Activated CD4-positive, alpha-beta T cell treated with anti-CD3 and anti-CD28 coated beads, Interleukin-2, amount 50 U/mL, for 16 hours (primary cell): ENCODE measurements around the gene ZNF516.

ENCODE experiments used
- DNase-seq: peaks from one replicate; pipeline ENCODE4 v3.0.0-alpha.2; 2020

Gene ZNF516

GRCh38 chr18:76455003-76455676 is 39.9 kb downstream of the ZNF516 start:
- DNase-seq = no peak

- DNase-seq = no peak
Measured at GRCh38 chr18:76454418-76454817, 40.6 kb downstream of the ZNF516 start.

DNA sequence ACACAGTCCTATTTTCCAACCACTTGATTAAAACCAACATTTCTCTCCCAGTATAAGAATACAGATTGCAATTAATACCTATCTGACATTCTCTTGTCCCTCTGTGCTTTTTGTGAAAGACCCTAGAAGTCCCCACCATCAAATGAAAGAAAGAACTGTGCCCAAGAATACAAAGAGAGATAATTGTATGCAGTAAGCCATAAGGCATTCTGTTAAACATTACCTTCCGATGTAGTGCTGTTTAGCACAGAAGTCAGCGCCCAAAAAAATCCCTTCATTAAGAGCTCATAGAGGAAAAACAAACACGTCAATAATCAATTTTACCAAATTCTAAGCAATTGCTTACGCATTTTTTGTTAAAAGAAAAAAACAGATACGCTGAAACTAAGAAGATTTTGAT is 41.1 kb downstream of the ZNF516 start:
- no peak for DNase-seq

- DNase-seq = no peak
Measured at GRCh38 chr18:76453057-76453561, 41.9 kb downstream of the ZNF516 start.

GRCh38 chr18:76452357-76452756 is 42.7 kb downstream of the ZNF516 start:
- no peak for DNase-seq

DNA sequence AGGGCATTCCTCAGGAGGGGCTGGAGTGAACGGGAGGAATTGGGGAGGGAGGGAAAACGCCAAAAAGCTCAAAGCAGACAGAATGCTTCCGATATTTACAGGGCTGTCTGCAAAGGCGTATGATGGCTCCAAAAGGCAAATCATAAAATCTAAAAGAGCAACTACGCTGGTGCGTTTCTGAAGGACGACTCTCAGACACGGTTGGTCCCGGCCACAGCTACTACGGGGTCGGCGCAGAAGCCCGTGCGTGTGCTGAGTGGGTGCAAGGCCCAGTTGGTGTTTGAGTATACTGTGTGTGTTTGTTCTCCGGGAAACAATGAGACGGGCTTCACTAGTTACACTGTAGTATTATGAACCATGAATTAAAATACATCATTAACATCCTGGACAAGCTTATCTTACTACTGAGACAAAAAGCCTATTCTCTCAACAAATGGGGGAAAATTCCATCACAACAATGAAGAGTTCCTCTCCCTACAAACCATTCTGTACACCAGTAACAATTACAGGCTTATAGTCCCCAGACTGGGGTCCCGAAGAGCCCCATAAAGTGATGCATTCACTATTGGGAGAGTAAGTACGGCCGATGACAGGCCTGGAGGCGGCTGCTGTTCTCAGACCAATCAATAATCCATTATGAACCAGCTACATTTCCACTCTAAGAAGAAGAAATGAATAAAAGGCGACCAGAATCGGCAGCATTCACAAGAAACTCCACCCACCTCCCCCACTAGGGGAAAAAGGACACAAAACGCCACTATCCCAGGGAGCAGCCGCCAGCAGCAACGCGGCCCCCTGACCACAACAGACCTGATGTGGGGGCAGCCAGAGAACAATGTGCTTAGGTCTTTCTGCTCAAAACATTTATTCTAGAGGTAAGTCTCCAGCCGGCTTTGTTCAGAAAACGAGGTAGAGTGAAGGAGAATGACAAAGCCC is 43.4 kb downstream of the ZNF516 start:
- DNase-seq = no peak

DNA sequence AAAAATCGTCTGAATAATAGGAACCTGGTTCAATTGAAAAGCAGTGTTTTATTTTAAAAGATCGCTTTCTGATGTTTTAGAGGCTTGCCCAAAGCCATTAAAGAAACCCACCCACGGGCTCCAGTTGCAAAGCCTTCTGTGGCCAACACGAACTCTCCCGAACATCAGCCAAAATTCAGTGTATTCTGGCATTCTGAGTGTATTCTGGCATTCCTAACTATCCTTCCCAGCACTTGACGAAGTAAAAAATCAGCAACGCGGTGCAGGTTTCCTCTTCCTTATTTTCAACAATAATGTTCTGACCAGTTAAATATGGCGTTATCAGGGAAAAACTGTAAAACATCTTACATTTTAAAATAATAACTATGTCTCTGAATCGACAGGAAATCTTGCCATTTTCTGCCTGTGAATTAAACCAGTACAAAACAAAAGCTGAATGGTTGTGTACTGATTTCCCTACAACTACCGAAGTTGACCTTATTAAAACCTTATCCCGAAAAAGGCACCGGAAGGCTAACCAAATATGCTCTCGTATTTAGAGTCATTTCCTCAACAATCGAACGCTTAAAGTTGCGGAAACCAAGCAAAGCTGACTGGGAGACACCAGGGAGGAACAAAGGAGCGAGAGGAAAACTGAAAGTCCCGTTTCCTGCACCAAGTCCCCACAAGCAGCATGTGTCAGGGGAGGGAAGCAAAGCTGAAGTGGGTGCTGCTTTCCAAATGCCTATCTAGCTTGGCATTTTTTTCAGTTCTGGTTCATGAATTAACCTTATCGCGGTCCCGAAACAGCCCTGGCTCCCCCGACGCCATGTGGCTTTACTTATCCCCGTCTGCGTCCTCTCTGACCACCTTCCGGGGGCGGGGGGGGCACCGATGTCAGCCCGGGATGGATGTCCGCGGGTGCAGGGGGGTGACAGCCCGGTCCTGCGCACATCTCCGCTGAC is 44.3 kb downstream of the ZNF516 start:
- DNase-seq = peak; percentile 8

DNA sequence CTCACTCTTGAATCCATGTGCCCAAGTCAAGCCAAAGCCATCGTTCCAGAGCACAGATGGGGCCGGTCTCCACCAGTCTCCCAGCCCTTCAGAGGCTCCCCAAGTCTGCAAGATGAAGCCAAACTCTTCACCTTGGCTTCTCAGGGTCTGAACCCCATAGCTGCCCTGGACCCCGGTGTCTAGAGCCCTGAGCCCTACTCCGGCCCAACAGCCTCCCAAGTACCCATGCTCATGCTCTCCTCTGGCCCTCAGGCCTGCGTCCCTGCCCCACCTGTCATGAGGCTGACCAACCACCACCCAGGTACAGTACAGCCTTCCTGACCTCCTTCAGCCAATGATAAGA is 46.0 kb downstream of the ZNF516 start:
- no peak for DNase-seq

DNA sequence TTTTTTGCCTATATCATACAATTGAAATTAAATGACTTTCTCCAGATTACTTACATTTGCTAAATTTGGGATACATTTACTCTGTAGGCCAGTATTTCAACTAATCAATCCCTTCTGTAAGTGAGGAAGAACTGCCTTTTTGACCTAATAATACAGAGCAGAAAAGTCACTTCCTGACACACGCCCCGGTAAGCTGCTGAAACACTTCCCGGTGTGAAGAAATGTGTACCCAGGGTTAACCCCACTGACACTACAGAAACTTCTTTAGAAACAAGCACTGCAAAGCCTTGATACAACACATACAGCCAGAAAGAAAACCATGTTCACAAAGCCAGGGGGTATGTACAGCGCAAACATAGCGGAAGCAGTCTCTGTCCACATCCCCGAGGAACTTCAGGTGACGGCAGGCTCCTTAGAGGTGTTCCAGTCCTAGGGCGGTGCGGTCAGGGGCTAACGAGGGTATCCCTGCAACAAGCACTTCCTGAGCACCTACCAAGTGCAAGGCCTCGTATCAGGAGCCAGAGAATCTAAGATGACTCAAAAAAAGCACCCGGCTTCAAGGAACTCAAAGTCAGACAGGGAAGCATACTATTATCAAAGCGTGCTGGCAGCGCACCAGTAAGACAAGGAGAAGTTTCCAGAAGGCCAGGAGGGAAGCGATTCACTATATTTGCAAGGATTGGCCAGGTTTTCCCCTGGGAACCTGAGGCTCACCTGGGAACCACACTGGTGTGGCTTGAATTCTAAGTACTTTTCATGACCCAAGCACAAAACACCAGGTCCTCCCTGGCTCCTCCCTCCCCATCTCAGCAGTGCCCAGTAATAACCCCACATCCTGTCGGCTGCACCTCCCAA is 46.6 kb downstream of the ZNF516 start:
- DNase-seq = no peak

DNA sequence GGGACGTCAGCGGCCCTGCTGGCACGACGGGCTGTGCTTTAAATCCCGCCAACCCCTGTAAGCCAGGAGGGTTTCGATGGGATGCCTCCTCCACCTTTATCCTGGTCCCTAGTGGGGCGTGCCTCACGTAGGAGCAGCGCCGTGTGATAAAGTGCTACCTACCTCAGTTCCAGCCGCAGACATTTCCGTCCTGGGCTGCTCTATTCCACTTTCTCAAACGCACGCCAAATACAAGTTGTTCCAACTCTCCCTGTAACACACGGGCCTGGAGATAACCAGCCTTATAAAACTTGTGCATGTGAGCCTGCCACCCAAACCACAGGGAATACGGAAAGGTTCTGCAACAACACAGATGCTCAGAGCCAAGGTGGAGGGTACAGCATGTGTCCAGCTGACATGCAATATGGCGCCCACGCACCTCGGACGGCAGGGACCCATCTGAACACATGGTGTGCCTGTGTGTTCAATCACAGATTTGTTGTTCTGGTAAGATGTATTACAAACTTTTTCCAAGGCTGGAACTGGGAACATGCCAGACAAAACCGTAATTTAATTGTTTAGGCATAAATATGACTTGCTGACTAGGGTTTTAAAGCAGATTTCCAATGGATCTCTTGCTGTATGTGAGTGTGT is 47.7 kb downstream of the ZNF516 start:
- DNase-seq = no peak

DNA sequence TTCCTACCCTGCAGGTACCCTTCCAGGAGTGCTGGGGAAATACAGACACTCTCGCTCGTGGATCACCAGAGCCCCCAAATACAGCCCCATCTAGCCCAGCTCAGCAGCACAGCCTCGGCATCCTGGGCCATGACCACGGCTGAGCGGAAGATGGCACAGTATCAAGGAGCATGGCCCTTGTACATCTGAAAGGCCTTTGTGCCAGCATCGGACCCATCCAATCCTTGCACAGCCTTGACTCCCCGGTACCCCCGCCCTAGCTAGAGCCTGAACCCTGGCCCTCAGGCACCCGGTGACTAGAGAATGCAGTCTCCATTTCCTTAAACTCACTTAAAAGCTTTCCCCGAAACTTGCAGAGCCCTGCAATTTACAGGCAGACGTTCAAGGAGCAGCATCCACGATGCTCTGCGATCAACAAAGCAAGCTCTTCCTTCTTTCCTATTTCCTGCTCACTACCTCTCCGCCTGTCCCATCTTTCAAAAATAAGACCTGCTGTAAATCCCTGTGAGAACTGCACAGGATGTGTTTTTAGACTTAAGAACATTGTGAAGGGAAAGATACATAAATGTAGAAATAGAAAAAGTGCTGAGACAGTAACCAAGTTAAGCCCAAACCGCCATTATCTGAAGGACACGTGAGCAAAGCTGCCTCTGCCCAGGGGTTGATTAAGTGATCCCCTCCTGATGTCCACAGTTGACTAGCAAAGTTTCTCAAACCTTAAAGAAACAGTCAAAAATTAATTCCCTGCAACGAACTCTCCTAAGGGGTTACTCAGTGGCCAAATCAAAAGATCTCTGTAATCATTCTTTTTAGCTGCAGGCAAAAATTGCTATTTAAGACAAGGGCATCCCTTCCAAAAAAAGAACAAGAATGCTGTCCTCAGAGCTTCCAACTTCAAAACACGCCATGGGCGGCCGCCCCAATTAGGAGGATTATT is 48.5 kb downstream of the ZNF516 start:
- DNase-seq = no peak

DNA sequence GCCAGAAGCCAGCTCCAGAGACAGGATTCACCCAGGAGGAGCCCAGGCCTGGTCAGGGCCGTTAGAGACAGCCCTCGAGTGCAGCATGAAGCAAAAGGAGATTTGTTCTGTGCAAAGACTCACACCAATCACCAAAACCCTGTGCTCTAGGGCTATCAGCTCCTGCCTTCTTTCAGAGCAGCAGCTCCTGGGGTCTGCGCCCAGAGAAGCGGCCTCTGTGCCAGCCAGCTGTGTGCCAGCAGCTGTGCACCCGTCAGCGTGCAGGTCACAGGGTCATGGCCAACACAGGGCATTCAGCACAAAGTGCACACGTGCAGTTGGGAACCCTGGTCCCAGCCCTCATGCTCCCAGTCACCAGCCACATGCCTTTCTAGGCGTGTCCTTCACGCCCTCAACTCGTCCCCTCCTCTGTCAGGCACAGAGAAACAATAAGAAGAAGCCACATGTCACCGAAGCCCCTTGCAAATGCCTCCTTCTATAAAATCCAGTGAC is 49.3 kb downstream of the ZNF516 start:
- no peak for DNase-seq

GRCh38 chr18:76445275-76445674 is 49.8 kb downstream of the ZNF516 start:
- no peak for DNase-seq

- no peak for DNase-seq
Measured at GRCh38 chr18:76444446-76445105, 50.5 kb downstream of the ZNF516 start.

DNA sequence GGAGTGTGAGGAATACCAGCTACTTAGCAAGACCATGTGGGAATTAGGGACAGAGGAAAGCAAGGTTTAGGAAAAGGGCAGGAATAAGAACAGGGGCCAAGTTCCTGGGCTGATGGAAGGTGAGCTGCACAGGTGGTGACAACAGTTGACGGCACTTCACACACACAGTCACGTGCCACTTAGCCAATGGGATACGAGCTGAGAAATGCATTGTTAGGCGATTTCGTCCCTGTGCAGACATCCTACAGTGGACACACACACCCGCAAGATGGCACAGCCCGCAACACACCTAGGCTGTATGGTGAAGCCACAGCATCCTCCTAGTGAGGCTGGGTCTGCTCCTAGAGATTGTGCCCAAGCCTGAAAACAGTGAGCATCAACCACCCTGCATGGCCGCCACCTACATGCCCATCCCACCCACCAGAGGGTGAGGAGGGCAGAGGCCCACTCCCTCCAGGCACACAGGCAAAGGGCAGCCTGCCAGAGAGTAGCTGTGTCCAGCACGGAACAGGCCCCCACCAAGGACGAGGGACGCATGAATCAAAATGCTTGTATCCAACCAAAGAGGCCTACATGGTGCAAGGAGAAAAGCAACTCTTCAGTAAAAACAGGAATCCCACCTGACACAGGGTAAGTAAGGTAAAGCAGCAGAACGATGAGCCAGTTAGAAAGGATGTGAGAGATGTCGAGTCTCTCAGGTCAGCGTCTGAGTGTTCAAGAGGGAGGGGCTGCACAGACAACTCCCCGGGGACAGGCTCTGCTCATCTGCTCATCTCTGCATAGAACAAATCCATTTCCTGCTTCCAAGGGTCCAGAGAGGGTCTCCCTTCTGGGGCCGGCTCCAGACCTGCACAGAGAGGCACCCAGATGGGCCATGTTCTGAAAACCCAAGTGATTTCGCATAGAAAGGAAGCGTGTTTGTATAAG is 51.3 kb downstream of the ZNF516 start:
- no peak for DNase-seq

GRCh38 chr18:76442413-76443171 is 52.5 kb downstream of the ZNF516 start:
- no peak for DNase-seq

GRCh38 chr18:76441668-76442412 is 53.2 kb downstream of the ZNF516 start:
- DNase-seq = no peak
